Fibroblast of skin of left quadriceps (primary cell): ENCODE results near the gene SOCS3.
A peak's percentile ranks its signal among the peaks of the same experiment; 100 is the strongest.
"Not testable (repeated sequence)": the region's sequence is repeated elsewhere in the genome, so short reads cannot be mapped to it uniquely, and the experiment has no call there.

Source experiments
- DNase-seq, 2 experiments: peaks; one replicate each; pipeline ENCODE4 v3.0.0-alpha.2; 2013; ENCODE audit warnings: low read depth in 2 of 2

The SOCS3 gene

DNA sequence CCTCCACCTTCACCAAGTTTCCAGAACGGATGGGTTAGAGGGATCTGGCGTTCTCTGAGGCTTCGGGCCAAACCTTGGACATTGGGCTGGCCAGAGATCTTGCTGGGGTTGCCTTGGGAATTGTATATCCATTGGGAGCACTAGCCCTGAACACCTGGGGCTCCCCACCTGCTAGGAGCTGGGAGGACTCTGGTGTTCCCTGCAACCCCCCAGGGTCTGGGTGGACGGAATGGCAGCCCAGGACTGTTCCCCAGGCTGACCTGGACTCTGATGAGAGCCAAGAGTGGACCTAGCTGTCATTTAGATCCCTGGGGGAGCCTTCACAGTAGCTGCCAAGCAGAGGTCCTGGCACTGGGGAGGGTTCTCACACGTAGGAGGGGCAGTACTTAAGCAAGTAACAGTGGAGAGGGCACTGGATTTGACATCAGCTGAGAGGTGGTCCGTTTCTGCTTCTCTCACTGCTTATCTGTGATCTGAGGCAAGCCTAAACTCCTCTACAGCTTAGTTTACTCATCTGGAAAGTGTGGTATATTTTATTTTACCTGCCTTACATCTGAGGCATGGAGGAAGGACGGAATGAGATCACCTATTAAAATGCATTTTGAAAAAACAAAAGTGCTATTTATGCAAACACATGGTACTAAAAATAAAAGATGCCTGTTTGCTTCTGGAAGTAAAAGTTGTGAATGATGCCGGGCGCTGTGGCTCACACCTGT lies 11.7 kb downstream of the SOCS3 start:
- DNase-seq: no peak

DNA sequence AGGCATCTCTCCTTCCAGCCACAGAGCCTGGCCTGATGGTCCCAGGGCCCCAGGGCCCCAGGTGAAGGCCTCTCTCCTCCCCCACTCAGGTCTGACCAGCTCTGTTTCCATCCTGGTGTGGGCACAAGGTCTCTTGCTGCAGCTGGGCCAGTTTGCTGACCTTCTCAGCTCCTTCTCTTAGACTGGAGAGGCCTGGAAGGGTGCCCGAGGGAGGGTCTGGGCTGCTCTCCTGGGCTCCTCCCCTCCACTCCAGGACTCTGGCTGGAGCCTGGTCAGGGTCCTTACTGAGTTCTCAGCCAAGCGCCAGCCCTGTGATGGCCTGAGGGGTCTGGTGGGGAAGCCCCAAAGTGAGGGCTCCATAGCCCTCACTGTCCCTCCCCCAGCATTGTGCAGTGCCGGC lies 12.4 kb downstream of the SOCS3 start:
- DNase-seq: no peak

DNA sequence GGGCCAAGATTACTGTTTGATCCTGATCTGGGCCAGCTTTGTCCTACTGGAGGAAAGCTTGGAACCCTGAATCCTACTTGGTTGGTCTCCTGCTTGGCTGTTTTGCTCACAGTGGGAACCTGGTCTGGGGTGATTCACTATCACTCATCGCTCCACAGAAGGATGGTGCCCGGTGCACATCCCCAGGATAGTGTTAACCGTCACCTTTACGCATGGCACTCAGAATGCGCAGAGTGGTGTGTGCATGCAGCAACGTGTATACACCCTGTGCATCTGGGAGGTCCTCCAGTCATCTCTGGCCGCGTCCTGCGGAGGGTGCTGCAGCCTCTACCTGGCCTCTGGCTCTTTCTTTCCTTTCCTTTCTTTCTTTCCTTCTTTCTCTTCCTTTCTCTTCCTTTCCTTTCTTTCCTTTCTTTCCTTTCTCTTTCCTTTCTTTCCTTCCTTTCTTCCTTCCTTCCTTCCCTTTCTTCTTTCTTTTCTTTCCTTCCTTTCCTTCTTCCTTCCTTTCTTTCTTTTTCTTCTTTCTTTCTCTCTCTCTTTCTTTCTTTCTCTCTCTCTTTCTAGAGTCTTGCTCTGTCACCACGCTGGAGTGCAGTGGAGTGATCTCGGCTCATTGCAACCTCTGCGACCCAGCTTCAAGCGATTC lies 13.1 kb downstream of the SOCS3 start:
- no peak for DNase-seq

- DNase-seq: no peak
Measured at GRCh38 chr17:78345791-78346494, 13.9 kb downstream of the SOCS3 start.

DNA sequence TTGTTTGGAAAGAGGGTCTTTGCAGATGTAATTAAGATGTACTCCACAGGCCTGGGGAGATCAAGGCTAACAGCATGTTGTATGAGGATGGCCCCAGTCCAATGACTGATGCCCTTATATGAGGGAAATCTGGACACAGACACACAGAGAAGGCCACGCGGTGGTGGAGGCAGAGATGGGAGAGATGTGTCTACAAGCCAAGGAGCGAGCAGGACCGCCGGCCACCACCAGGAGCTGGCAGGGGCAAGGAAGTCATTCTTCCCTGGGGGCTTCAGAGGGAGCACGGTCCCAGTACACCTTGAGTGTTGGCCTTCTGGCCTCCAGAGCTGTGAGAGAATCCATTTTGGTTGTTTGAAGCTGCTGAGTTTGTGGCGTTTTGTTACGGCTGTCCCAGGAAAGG lies 14.7 kb downstream of the SOCS3 start:
- DNase-seq: no peak

- DNase-seq: no peak
Measured at GRCh38 chr17:78344666-78345065, 15.2 kb downstream of the SOCS3 start.

DNA sequence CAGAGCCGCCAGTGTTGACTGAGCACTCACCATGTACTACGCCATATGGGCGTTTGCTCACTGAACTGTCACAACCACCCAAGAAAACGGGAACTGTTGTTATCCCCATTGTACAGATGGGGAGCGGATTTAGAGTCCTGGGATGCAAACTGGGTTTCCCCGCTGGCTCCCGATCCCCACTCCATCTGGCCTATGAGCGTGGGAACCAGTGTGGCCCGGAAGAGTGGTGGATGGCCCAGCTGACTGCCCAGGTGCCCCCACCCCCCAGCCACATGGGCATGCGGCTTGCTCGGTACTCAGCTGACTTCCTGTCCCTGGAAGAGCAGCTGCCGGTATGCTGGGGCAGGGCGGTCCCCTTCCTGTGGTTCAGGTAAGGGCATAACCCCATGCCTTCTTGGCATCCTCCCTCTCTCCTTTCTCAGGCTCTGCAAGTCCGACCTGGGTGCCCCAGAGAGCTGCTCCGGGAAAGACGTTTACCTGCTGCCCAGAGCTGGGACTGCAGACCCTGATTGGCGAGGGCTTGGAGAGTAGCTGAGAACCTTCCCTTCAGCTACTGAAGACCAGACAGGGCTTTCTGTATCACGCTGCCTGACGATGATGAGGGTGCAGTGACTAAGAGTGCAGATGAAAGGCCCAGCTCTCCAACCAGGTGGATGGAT lies 16.2 kb downstream of the SOCS3 start:
- DNase-seq: no peak

DNA sequence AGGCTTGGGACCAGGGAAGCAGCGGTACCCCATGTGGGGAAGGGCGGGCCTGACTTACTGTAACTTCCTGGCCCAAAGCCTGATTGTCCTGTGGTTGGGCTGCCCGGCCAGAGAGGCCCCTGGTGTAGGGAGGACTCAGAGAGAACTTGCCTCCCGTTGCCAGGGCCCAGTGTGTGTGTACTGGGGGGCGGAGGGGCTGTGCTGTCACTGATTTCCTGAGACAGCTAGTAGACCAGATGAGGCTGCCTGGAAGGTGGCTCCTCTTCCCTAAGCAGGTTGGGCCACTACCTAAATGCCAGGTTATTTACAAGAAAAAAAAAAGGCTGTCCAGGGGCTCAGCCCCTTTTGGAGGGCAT lies 16.7 kb downstream of the SOCS3 start:
- peak in 1 of 2 experiments; percentile 64 for DNase-seq

DNA sequence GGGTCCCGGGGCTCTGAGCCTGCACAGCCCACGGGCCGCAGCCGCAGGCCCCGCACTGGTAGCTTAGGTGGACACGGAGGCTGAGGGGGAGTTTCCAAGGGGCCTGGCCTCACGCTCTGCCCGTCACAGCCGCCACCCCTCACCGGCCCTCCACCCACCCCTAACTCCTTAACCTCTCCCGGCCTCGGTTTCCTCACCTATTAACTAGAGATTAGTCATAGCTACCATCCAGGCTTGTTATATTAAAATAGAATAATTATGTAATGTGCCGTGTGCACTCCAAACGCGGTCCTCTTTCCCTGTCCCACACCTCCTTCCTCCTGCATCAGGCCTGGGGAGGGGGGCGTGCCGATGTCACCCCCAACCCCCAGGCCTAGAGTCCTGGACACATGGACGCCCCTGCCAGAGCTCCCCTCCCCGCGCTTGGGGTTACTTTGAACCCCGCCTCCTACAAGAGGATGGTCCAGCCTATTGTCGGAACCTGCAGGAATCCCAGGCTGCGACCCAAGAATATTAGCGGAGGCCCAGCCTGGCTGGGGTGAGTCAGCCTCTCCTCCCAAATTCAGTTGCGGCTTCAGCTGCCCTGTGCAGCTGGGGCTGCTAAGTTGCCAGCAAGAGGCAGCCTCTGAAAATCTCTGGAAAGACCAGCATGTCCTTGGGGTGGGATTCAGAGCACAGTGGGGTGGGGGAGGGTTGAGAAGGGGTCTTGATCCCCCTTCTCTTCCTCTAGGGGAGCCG lies 17.3 kb downstream of the SOCS3 start:
- DNase-seq: peak in 1 of 2 experiments; percentile 67

- DNase-seq: peak in 1 of 2 experiments; percentile 52
Measured at GRCh38 chr17:78341559-78342448, 18.1 kb downstream of the SOCS3 start.

GRCh38 chr17:78340183-78340955 lies 19.5 kb downstream of the SOCS3 start:
- no peak for DNase-seq

- no peak for DNase-seq
Measured at GRCh38 chr17:78338486-78339259, 21.2 kb downstream of the SOCS3 start.

DNA sequence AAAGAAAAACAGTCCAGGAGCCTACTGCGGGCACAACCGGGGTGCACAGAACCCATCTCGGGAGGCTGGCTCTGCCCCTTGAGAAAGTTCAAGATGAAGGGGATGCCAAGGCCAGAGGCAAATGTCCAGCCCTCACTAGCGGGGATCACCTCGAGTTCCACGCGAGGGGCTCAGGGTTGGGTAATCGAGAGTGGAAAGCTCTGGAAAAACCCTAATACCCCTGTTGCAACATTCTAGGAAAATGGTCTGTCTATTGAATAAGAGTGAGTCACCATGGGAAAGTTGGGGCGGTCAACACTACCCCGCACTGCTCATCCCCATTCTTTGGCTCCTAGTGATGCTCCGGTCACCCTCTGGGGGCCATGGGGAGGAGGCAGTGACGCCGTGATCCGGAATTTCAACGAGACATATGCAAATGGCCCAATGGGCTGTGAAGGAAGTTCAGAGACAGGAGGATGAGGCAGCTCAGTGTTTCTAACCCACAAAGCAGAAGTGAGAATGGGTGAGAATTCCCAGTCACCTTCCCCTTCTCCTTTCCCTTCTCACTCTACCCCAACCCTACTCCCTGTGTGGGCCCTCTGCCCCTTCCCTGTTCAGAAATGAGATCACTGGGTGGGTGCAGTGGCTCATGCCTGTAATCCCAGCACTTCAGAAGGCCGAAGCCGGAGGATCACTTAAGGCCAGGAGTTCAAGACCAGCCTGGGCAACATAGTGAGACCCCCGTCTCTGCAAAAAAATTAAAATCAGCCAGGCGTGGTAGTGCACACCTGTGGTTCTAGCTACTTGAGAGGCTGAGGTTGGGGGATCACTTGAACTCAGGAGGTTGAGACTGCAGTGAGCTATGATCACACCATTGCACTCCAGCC lies 22.4 kb downstream of the SOCS3 start:
- DNase-seq: no peak

DNA sequence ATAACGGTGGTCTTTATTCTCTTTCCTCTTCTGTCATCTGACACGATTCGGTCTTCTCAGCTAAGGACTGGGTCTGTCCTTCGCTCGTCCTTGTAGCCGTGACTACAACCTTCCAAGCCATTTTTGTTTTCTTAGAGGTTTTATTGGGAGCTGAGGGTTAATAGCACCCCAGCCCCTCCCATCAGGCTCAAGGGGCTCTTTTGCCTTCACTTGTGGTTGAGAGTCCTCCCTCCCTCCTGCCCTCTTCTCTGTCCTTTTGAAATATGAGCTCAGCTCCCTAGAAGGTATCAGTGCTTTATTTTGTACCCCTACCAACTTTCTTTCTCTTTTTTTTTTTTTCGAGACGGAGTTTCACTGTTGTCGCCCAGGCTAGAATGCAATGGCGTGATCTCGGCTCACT lies 24.7 kb downstream of the SOCS3 start:
- DNase-seq: no peak

GRCh38 chr17:78332991-78333390 lies 26.9 kb downstream of the SOCS3 start:
- no peak for DNase-seq

DNA sequence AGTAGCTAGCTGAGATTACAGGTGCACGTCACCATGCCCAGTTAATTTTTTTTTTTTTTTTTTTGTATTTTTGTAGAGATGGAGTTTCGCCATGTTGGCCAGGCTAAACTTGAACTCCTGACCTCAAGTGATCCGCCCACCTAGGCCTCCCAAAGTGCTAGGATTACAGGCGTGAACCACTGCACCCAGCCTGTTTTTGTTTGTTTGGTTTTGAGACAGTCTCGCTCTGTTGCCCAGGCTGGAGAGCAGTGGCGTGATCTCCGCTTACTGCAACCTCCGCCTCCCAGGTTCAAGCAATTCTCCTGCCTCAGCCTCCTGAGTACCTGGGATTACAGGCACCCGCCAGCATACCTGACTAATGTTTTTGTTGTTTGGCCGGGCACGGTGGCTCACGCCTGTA lies 28.5 kb downstream of the SOCS3 start:
- not testable (repeated sequence) for DNase-seq

DNA sequence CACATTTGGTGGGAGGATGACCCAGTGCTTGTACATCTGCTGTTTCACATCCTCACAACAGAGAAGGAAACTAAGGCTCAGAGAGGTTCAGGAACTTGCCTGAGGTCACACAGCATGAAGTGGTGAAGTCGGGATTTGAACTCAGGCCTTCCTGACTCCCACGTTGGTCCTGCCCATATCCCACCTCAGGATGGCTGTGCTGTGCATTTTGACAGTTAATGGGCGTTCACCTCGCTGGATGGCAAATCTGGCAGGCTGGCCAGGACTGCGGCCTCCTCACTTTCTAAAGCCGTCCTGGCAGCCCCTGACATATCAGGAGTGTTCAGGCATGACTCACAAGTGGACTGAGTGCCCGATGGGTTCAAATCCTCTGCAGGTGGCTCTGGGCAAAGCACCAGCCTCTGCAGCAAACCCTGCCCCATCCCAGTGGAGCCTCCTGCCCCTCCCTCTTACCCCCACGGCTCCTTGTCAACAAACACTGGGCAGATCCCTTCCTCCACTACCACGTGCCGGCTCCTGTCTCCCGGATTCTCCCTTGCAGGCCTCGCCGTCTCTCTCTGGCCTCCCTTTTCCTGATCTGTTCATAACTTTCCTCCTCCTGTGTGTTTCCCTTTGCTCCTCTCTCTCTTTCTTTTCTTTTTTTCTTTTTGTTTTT lies 29.2 kb downstream of the SOCS3 start:
- DNase-seq: no peak
